GM10248 (cell line): ENCODE results near the gene ANXA7.

Experiments
- CTCF ChIA-PET: fragments of 300-600 bp; sonication (Branson Sonifier 250); formaldehyde crosslinking; extraction: SDS; loops from one replicate; lab custom pipeline; 2021; ENCODE audit warnings: antibody characterized with exemption; lab: Yijun Ruan, JAX
- POLR2A ChIA-PET: fragments of 350-650 bp; sonication (Branson Sonifier 250); formaldehyde crosslinking; extraction: SDS; loops from one replicate; lab custom pipeline; 2020; ENCODE audit warnings: antibody characterized with exemption; lab: Yijun Ruan, JAX
- DNase-seq: peaks from one replicate; pipeline ENCODE4 v3.0.0; 2012; ENCODE audit errors: extremely low spot score
- TF ChIP-seq, protein P1 (sequence below): IDR thresholded peaks from 2 replicates; pipeline ENCODE4 v1.5.1; 2012; ENCODE audit warnings: mild to moderate bottlenecking, low read depth; ENCODE audit errors: extremely low read depth, missing control alignments, control extremely low read depth

The ANXA7 gene

DNA sequence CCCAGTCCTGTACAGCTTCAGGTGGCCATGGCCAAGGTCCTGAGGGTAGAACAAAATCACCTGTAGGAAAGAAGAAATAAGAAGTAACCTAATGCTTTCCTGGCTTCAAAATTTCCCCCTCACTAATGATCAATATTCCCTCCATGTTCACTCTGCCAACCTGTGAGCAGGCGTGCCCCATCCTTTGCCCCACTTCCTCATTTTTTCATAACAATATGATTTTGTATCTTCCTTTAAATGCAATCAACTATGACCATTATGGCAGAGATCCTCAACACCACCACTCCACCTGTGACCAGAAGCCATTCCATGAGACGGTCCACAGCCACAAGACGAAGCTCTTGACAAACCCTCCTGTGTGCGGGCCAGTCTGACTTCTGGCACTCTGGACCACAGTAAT is 12.5 kb upstream of the ANXA7 start:
- CTCF ChIA-PET = no interaction called here
- no peak for DNase-seq
- TF ChIP-seq, protein P1, sequence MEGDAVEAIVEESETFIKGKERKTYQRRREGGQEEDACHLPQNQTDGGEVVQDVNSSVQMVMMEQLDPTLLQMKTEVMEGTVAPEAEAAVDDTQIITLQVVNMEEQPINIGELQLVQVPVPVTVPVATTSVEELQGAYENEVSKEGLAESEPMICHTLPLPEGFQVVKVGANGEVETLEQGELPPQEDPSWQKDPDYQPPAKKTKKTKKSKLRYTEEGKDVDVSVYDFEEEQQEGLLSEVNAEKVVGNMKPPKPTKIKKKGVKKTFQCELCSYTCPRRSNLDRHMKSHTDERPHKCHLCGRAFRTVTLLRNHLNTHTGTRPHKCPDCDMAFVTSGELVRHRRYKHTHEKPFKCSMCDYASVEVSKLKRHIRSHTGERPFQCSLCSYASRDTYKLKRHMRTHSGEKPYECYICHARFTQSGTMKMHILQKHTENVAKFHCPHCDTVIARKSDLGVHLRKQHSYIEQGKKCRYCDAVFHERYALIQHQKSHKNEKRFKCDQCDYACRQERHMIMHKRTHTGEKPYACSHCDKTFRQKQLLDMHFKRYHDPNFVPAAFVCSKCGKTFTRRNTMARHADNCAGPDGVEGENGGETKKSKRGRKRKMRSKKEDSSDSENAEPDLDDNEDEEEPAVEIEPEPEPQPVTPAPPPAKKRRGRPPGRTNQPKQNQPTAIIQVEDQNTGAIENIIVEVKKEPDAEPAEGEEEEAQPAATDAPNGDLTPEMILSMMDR = no peak
- POLR2A ChIA-PET = no interaction called here

DNA sequence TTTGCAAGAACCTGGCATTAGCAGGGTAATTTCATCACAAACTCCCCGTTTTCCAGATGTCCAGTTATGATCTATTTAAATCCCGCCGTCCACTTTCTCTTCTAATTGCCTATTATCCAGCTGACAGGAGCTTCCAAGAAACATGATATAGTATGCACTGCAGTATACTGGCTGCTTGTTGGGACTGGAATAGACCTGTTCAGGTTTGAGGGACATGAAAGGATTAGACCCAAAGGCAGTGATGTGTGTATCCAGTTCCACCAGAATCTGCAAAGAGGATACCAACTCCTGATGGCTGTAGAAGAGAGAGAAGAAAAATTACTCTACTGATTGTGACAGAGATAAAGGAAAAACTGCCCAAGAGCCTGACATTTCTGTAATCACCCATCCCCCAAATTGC is 10.6 kb upstream of the ANXA7 start:
- TF ChIP-seq, protein P1 = no peak
- no peak for DNase-seq
- POLR2A ChIA-PET = no interaction called here
- CTCF ChIA-PET = interaction anchor here (1.0 to 1.5 kb wide), 3 partner anchors 9 to 220 kb away, joined by 3 read pairs; no protein-coding TSS in a partner anchor

DNA sequence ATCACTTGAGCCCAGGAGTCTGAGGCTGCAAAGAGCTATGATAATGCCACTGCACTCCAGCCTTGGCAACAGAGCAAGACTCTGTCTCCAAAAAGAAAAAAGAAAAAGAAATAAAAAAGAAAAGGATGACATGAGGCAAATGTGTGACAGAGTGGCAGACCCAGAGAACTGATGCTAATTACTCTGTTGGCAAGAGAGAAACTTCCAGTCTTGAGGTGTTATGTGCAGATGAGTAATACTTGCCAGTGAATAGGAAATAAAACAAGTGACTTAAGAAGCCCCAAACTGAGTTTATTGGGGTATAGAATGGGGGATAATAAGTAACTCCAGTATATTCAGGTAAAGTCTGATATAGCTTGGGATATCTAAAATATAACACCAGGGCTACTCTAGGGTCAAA is 9.5 kb upstream of the ANXA7 start:
- POLR2A ChIA-PET = no interaction called here
- CTCF ChIA-PET = interaction anchor here (1.2 kb wide), 1 partner anchor 8 kb away, joined by 3 read pairs; no protein-coding TSS in a partner anchor
- TF ChIP-seq, protein P1 = no peak
- no peak for DNase-seq

DNA sequence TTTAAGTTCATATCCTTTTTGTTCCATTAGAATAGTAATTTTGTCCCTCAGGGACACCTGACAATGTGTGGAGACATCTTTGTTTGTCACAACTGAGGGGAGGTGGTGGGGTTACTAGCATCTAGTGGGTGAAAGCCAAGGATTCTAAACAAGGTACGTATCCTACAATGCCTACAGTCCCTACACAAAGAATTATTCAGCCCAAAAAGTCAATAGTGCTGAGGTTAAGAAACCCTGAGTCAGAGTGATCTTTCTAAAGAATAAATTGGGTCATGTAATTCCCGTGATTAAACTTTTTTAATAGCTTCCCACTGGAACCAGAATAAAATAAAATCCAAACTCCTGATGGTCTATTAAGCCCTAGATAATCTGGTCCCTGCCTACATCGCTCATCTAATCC is 2.7 kb upstream of the ANXA7 start:
- TF ChIP-seq, protein P1 = no peak
- DNase-seq = no peak
- ChIA-PET CTCF (no interaction called here), POLR2A (no interaction called here)

DNA sequence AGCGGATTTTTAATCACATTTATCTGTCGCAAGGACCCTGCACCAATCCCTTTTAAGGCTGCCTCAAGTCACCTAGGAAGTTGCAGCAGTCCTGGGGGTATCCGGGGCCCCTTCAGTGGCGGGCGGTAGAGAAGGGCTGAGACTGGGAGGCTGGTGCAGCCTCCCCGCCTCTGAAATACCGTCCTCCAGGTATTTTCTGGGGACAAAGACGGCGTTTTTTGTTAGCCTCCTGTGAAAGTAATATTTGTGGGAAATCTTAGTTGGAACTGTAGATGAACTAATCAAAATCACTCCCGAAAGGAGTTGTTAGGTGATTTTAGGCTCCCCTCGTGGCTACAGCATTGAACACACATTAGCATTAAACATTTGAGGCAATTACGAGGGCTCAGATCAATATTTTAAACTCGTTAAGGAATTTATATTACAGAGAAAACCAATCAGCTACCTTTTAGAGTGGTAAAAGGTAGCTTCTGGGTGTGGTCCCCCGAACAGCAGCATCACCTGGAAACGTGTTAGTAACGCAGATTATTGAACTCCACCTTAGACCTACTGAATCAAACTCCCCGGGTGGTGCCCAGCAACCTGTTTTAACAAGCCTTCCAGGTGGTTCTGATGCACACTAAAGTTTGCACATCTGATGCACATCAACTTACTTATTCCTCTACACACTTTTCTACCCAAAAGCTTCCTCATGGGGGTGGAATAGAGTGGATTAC is 530 bp upstream of the ANXA7 start:
- no peak for DNase-seq
- CTCF ChIA-PET = no interaction called here
- TF ChIP-seq, protein P1 = no peak
- POLR2A ChIA-PET = no interaction called here

DNA sequence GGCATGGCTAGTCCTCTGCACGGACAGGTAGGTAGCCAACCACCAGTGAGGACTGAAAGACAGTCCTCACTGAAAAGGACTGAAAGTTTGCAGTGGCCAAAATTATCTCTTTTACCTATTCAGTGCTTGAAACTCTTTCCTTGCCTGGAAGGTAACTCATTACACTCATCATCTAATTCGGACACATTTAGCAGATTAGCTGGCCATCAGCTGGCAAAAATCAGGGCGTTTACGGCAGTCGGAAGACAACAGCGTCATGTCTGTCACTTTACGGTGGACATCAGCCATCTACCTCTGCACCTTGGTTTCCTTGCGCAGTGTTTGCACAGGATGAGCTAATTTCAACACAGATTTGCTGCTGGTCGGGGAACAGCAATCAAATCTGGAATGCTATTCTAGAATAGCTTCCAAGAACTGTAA is 740 bp downstream of the ANXA7 start:
- DNase-seq = peak; percentile 65
- TF ChIP-seq, protein P1 = no peak
- POLR2A ChIA-PET = interaction anchor here (0.7 kb wide), 2 partner anchors 17 to 149 kb away, joined by 3 to 8 read pairs; no protein-coding TSS in a partner anchor
- CTCF ChIA-PET = interaction anchor here (0.6 to 1.5 kb wide), 3 partner anchors 11 to 166 kb away, joined by 3 to 5 read pairs (median 3); partner anchors contain the start of gene DNAJC9

DNA sequence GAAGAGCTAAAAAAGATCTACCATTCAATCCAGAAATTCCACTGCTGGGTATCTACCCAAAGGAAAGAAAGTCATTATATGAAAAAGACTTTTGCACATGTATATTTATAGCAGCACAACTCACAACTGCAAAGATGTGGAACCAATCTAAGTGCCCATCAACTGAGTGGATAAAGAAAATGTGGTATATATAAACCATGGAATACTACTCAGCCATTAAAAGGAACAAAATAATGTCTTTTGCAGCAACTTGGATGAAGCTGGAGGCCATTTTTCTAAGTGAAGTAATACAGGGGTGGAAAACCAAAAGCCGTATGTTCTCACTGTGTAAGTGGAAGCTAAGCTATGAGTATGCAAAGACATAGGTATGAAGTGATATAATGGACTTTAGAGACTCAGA is 3.0 kb downstream of the ANXA7 start:
- ChIA-PET CTCF (no interaction called here), POLR2A (no interaction called here)
- no peak for DNase-seq

More for the DNA sequence above, 3.0 kb downstream of the ANXA7 start:
- TF ChIP-seq, protein P1 = no peak
